ENCODE data around the gene DMRT2. TPM values are rescaled to one million over a fixed set of nuclear protein-coding genes. Genes with fewer than 3 reads are reported as not detected.
A peak's percentile ranks its signal among the peaks of the same experiment; 100 is the strongest.

Gene DMRT2
- total and polyA plus RNA-seq, 9 donors = 23.4 to 38.8 (median 32.3) TPM

- H3K9me3 ChIP-seq (replicated peaks; ENCODE audit: control insufficient read depth, low read depth, low read length) = no peaks in the 10 kb centered on the region
- 55% methylated on average over 3 of the region's 11 CpGs for WGBS (ENCODE audit: insufficient coverage)
- DNase-seq = peak; percentile 58
- no peaks in the 10 kb centered on the region for H3K36me3 ChIP-seq (ENCODE audit: control insufficient read depth, insufficient read depth, low read length)
- peaks cover 54% of the 10 kb centered on the region for H3K4me1 ChIP-seq (ENCODE audit: control insufficient read depth, insufficient read depth, low read length)
- peaks cover 80% of the 10 kb centered on the region for H3K27me3 ChIP-seq (ENCODE audit: control insufficient read depth, insufficient read depth, low read length)
- H3K27ac ChIP-seq (ENCODE audit: low read length) = no peak overlapping the region
- H3K4me3 ChIP-seq (ENCODE audit: low read length) = no peak overlapping the region
These were observed 5.5 kb upstream of the DMRT2 start for GRCh38 chr9:1044643-1045042.

GRCh38 chr9:1046639-1047572, 3.3 kb upstream of the DMRT2 start:
- no peak for DNase-seq
- WGBS (ENCODE audit: insufficient coverage) = 53% methylated on average over 12 of the region's 36 CpGs
- no peaks in the 10 kb centered on the region for H3K36me3 ChIP-seq (ENCODE audit: control insufficient read depth, insufficient read depth, low read length)
- peaks cover 63% of the 10 kb centered on the region for H3K4me1 ChIP-seq (ENCODE audit: control insufficient read depth, insufficient read depth, low read length)
- H3K27ac ChIP-seq (ENCODE audit: low read length) = peak overlapping the region; percentile 91
- H3K4me3 ChIP-seq (ENCODE audit: low read length) = peak overlapping the region; percentile 37
- peaks cover 90% of the 10 kb centered on the region for H3K27me3 ChIP-seq (ENCODE audit: control insufficient read depth, insufficient read depth, low read length)
- no peaks in the 10 kb centered on the region for H3K9me3 ChIP-seq (replicated peaks; ENCODE audit: control insufficient read depth, low read depth, low read length)

GRCh38 chr9:1047591-1048230, 2.4 kb upstream of the DMRT2 start:
- H3K4me3 ChIP-seq (ENCODE audit: low read length) = peak overlapping the region; percentile 37
- no peaks in the 10 kb centered on the region for H3K9me3 ChIP-seq (replicated peaks; ENCODE audit: control insufficient read depth, low read depth, low read length)
- peaks cover 90% of the 10 kb centered on the region for H3K27me3 ChIP-seq (ENCODE audit: control insufficient read depth, insufficient read depth, low read length)
- DNase-seq = peak; percentile 87
- 10% methylated on average over 18 of the region's 23 CpGs for WGBS (ENCODE audit: insufficient coverage)
- H3K36me3 ChIP-seq (ENCODE audit: control insufficient read depth, insufficient read depth, low read length) = peaks cover 2% of the 10 kb centered on the region
- H3K27ac ChIP-seq (ENCODE audit: low read length) = peak overlapping the region; percentile 91
- H3K4me1 ChIP-seq (ENCODE audit: control insufficient read depth, insufficient read depth, low read length) = peaks cover 60% of the 10 kb centered on the region

GRCh38 chr9:1048231-1048619, 1.9 kb upstream of the DMRT2 start:
- Histone ChIP-seq H3K27me3 (ENCODE audit: control insufficient read depth, insufficient read depth, low read length) (peaks cover 91% of the 10 kb centered on the region), H3K36me3 (ENCODE audit: control insufficient read depth, insufficient read depth, low read length) (peaks cover 7% of the 10 kb centered on the region), H3K27ac (ENCODE audit: low read length) (peak overlapping the region; percentile 91), H3K9me3 (replicated peaks; ENCODE audit: control insufficient read depth, low read depth, low read length) (no peaks in the 10 kb centered on the region), H3K4me3 (ENCODE audit: low read length) (peak overlapping the region; percentile 37), H3K4me1 (ENCODE audit: control insufficient read depth, insufficient read depth, low read length) (peaks cover 61% of the 10 kb centered on the region)
- WGBS (ENCODE audit: insufficient coverage) = 36% methylated on average over 7 of the region's 8 CpGs
- no peak for DNase-seq

- Histone ChIP-seq H3K4me3 (ENCODE audit: low read length) (no peak overlapping the region), H3K27ac (ENCODE audit: low read length) (no peak overlapping the region), H3K36me3 (ENCODE audit: control insufficient read depth, insufficient read depth, low read length) (peaks cover 11% of the 10 kb centered on the region), H3K4me1 (ENCODE audit: control insufficient read depth, insufficient read depth, low read length) (peaks cover 63% of the 10 kb centered on the region), H3K27me3 (ENCODE audit: control insufficient read depth, insufficient read depth, low read length) (peaks cover 91% of the 10 kb centered on the region), H3K9me3 (replicated peaks; ENCODE audit: control insufficient read depth, low read depth, low read length) (no peaks in the 10 kb centered on the region)
- 69% methylated on average over 12 of the region's 15 CpGs for WGBS (ENCODE audit: insufficient coverage)
- no peak for DNase-seq
These were observed 1.3 kb upstream of the DMRT2 start for GRCh38 chr9:1048811-1049210.

- WGBS (ENCODE audit: insufficient coverage) = 0% methylated on average over 1 of the region's 12 CpGs
- peaks cover 83% of the 10 kb centered on the region for H3K27me3 ChIP-seq (ENCODE audit: control insufficient read depth, insufficient read depth, low read length)
- peak overlapping the region; percentile 32 for H3K4me3 ChIP-seq (ENCODE audit: low read length)
- peaks cover 60% of the 10 kb centered on the region for H3K4me1 ChIP-seq (ENCODE audit: control insufficient read depth, insufficient read depth, low read length)
- H3K36me3 ChIP-seq (ENCODE audit: control insufficient read depth, insufficient read depth, low read length) = peaks cover 11% of the 10 kb centered on the region
- peak; percentile 46 for DNase-seq
- H3K9me3 ChIP-seq (replicated peaks; ENCODE audit: control insufficient read depth, low read depth, low read length) = no peaks in the 10 kb centered on the region
- H3K27ac ChIP-seq (ENCODE audit: low read length) = peak overlapping the region; percentile 83
These were observed 516 bp upstream of the DMRT2 start for GRCh38 chr9:1049641-1050040.

GRCh38 chr9:1051210-1051583, 1.0 kb downstream of the DMRT2 start:
- Histone ChIP-seq H3K27me3 (ENCODE audit: control insufficient read depth, insufficient read depth, low read length) (peaks cover 70% of the 10 kb centered on the region), H3K27ac (ENCODE audit: low read length) (peak overlapping the region; percentile 86), H3K9me3 (replicated peaks; ENCODE audit: control insufficient read depth, low read depth, low read length) (no peaks in the 10 kb centered on the region), H3K36me3 (ENCODE audit: control insufficient read depth, insufficient read depth, low read length) (peaks cover 14% of the 10 kb centered on the region), H3K4me1 (ENCODE audit: control insufficient read depth, insufficient read depth, low read length) (peaks cover 49% of the 10 kb centered on the region), H3K4me3 (ENCODE audit: low read length) (peak overlapping the region; percentile 51)
- WGBS (ENCODE audit: insufficient coverage) = 12% methylated on average over 10 of the region's 13 CpGs
- DNase-seq = peak; percentile 60

GRCh38 chr9:1051584-1052275, 1.6 kb downstream of the DMRT2 start:
- Histone ChIP-seq H3K27me3 (ENCODE audit: control insufficient read depth, insufficient read depth, low read length) (peaks cover 64% of the 10 kb centered on the region), H3K27ac (ENCODE audit: low read length) (peak overlapping the region; percentile 86), H3K9me3 (replicated peaks; ENCODE audit: control insufficient read depth, low read depth, low read length) (no peaks in the 10 kb centered on the region), H3K36me3 (ENCODE audit: control insufficient read depth, insufficient read depth, low read length) (peaks cover 19% of the 10 kb centered on the region), H3K4me1 (ENCODE audit: control insufficient read depth, insufficient read depth, low read length) (peaks cover 48% of the 10 kb centered on the region), H3K4me3 (ENCODE audit: low read length) (peak overlapping the region; percentile 51)
- WGBS (ENCODE audit: insufficient coverage) = 1% methylated on average over 89 of the region's 90 CpGs
- peak; percentile 70 for DNase-seq

- Histone ChIP-seq H3K4me1 (ENCODE audit: control insufficient read depth, insufficient read depth, low read length) (peaks cover 40% of the 10 kb centered on the region), H3K36me3 (ENCODE audit: control insufficient read depth, insufficient read depth, low read length) (peaks cover 23% of the 10 kb centered on the region), H3K4me3 (ENCODE audit: low read length) (peak overlapping the region; percentile 51), H3K27me3 (ENCODE audit: control insufficient read depth, insufficient read depth, low read length) (peaks cover 55% of the 10 kb centered on the region), H3K27ac (ENCODE audit: low read length) (peak overlapping the region; percentile 83), H3K9me3 (replicated peaks; ENCODE audit: control insufficient read depth, low read depth, low read length) (no peaks in the 10 kb centered on the region)
- peak; percentile 54 for DNase-seq
- 23% methylated on average over 36 of the region's 41 CpGs for WGBS (ENCODE audit: insufficient coverage)
These were observed 2.5 kb downstream of the DMRT2 start for GRCh38 chr9:1052365-1053281.

All from muscle of leg (tissue), 11 donors.